Measurements from ENCODE around the gene OSMR.
A peak's percentile ranks its signal among the peaks of the same experiment; 100 is the strongest.

Gene OSMR

DNA sequence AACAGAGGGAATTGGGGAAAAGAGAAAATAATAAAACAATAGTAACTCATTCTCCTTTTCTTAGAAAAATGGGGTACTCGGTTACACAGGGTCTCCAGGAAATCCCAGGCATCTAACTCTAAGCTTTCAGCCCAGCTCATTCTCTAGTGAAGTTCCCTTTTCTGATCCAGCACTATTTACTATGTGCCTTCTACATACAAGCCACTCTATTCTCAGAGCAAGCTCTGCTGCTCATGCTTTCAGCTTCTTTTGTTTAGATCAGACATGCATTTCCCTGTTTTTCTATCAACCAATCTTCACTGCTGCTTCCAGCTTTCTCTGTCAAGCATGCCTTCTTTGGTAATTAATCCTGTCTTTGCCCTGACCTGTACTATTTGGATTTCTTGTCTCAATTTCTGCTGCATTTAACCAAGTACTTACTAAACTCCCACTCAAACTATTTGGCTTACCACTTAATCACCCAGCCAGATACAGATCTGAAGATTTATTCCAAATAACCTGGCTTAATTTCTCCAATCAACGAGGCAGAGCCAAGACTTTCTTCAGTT lies 25.3 kb downstream of the OSMR start:
- no peak for FAIRE-seq
- DNase-seq (ENCODE audit: low spot score): no peak

DNA sequence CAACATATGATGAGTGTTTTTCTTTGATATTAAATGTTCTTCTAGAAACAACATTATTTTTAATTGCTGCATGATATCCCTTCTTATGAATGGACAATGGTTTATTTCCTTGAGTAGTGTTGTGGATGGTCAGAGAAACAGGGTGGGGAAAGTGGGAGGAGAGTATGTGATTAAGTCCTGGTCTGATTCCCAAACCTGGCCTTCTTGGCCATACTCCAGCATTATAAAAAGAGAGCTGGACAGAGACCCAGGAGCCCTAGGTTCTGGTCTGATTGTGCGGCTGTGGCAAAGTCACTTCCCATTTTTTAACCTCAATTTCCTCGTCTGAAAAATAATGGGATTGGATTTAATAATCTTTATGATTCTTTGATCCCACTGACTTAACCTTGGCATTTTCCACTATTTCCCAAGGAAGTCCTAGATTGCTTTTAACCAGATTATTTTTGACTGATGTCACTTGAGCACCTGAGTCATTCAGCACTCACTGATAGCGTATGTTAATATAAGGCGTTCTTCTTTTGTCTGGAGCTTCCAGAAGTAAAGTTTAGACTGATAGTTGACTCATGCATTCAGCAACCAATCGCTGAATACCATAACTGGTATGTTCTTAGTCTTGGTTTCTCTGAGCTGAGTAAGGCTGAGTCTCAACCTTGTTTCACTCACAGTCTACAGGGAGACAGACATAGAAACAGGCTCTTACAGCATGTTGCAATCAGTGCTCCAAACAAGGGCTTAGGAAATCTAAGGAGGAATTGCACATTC lies 26.2 kb downstream of the OSMR start:
- FAIRE-seq (peak; percentile 100), DNase-seq (ENCODE audit: low spot score) (peak; percentile 100)

DNA sequence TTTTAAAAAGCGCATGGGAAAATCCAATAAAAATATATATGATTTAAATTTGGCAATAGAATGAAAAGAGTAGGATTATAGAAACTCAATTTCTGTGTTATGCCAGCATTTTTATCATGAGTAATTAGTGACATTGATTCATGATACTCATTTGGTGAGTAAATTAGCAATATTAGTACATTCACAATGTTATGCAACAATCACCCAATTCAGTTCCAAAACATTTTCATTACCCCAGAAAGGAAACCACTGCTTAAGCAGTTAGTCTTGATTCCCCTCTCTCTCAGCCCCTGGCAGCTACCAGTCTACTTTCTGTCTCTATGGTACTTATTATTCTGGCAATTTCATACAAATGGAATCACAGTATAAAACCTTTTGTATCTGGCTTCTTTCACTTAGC lies 27.0 kb downstream of the OSMR start:
- DNase-seq (ENCODE audit: low spot score) (no peak), FAIRE-seq (no peak)

DNA sequence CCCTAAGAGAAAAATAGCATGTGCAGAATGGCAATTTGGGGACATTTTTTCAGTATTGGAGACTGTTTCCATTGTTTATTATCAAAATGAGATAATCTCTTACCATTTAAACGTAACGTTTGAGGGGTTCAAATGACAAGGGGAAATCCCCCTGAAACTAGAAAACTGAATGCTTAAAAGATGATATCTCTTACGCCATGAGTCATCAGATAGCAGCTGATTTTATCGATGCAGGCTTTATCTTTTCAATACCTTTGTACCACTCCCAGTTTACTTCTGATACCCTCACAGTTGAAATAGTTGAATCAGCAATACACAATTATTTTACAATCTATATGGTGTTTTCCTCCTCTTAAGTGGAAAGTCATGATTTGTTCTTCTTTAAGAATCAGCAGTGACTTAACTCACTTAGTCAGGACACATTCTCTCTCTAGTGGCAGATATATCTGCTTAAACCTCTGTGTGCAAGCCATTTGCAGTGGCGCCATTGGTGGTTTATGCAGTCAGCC lies 29.2 kb downstream of the OSMR start:
- DNase-seq (ENCODE audit: low spot score): no peak
- no peak for FAIRE-seq

DNA sequence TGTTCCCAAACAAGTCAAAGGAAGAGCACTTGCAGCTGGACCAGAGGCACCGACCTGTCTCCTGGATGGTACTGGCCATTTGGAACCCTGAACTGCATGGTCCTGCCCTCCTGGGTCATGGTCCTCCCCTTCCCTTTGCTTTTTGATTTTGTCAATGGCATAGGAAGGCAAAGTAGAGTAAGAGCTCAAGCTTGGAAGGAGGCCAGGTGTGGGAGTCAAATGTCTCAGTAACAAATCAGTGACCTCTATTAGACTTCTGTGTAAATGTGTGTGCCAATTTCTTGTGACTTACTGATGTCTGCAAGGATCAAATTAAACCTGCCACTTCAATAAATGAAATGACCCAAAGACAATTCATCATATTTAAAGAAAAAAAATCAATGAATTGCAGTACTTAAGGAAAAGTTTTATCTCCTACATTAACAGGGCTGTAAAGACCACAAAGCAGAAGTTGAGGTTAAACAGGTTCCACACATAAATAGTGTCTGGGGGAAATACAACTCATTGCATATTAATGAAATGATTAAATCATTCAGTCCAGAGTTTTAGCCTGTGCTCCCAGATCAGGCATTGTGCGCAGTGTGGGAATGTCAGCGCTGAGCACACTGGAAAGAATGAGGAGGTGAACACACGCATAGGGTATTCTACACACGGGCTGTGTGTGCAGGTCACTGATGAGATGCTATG lies 32.7 kb downstream of the OSMR start:
- FAIRE-seq (no peak), DNase-seq (ENCODE audit: low spot score) (no peak)

DNA sequence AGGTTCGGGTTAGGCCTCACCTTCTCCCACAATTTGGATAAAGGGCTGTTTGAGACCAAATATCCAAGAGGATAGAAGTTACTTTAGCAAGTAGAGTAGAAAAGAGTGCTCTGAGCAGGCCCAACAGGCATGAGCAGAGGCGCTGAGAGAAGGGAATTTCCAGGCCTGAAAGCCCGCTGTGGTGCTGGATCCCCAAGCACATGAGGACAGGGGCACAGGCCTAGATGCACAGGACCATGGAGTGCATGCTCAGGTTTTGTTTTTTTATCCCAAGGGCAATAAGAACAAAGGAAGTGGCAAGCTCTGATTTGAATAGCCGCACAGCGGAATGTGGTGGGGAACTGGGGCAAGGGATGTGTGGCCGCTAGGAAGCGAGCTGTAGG lies 33.3 kb downstream of the OSMR start:
- no peak for FAIRE-seq

DNA sequence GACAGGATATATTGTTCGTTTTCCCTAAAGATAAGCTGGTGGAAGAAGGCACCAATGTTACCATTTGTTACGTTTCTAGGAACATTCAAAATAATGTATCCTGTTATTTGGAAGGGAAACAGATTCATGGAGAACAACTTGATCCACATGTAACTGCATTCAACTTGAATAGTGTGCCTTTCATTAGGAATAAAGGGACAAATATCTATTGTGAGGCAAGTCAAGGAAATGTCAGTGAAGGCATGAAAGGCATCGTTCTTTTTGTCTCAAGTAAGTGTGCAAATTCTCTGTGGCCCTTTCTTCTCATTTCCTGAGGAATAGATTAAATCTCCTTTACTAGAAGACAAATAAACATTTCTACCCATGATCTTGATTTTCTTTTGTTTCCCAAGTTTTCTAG lies 38.0 kb downstream of the OSMR start:
- DNase-seq (ENCODE audit: low spot score): no peak
- no peak for FAIRE-seq

More for the DNA sequence above, 33.3 kb downstream of the OSMR start:
- no peak for DNase-seq (ENCODE audit: low spot score)

DNA sequence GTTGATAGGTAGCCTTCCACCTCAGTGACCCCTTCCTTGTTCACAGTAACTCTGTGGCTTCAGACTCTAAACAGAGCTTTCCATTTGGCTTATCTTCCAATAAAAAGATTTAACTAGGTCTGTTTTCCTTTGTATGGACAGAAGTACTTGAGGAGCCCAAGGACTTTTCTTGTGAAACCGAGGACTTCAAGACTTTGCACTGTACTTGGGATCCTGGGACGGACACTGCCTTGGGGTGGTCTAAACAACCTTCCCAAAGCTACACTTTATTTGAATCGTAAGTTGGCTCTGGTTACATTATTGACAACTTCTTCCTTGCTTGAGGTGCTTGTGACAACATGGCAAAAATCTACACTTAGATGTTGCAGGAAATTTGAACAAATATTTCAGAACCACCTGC lies 39.4 kb downstream of the OSMR start:
- DNase-seq (ENCODE audit: low spot score): no peak
- FAIRE-seq: no peak

DNA sequence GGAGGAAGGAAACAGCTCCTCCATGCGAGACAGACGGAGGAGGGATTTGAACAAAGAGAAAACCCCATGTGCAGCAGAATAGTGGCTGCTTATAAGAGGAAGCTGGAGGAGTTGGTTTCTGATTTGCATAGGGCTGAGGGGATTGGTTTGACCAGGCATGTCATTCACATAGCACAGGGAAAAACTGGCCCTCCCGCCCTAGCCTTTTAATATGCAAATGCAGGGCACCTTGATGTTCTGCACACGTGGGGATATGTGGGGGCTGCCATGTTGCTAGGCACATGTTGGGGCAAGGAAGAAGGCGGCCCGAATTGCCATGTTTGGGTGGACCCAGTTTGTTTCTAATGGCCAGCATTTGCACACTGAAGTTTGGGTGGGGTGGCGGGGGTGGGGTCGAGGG lies 42.2 kb downstream of the OSMR start:
- no peak for FAIRE-seq
- DNase-seq (ENCODE audit: low spot score): no peak

DNA sequence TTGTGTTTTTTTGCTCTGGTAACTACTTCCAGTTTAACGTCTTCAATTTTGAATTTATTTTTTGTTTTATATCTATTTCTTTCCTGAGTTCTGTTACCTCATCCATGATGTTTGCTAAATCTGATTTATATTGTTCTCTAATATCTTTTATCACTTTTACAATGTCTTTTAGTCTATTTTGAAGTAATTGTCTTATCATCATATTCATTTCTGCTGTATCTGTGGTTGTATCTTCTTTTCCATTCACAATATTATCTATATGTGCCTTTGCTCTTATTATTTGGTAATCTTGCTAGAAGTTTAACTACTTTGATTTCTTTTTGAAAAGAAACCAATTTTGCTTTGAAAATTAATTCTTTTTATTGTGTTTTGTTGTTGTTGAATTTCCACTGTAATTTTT lies 43.6 kb downstream of the OSMR start:
- FAIRE-seq: no peak
- DNase-seq (ENCODE audit: low spot score): no peak

DNA sequence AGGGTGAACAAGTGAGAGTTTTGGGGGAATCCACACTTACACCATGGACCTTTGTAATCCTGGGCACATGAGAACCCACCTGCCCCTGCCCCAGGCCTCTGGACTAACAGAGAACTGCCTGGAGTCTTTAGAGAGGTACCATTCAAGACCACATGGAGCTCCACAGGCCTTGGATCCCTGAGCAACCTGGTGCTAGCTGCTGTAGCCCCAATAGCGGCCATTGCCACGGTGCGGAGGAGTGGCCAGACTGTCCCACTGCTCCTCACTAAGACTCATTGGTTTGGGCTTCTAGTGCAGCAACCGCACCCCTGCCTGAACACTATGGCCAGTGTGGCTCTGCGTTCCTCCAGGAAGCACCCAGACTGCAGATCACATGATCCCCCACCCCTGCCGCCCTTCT lies 45.8 kb downstream of the OSMR start:
- DNase-seq (ENCODE audit: low spot score) (no peak), FAIRE-seq (no peak)

DNA sequence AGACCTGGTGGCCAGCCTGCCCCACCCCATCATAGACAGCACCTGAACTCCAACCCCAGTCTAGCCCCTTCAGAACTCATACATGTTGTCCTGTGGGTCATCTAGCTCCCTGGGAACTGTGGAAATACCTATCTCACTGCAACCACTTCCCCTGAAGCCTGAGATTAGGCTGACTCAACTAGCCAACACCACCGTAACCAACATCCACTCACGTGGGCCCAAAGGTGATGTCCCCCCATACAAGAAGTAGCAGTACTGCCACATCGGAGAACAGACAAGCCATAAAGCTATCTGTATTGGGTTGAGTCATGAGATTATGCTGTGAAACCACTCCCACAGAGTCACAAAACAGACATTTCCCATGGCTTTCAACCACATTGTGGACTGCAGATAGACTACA lies 46.6 kb downstream of the OSMR start:
- no peak for FAIRE-seq

DNA sequence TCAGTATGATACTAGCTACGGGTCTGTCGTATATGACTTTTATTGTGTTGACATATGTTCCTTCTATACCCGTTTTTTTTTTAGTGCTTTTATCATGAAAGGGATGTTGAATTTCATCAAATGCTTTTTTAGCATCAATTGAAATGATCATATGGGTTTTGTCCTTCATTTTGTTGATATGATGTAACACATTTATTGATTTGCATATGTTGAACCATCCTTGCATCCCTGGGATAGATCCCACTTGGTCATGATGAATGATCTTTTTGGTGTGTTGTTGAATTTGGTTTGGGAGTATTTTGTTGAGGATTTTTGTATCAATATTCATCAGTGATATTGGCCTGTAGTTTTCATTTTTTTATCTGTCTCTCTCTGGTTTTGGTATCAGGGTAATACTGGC lies 50.9 kb downstream of the OSMR start:
- no peak for DNase-seq (ENCODE audit: low spot score)
- no peak for FAIRE-seq

More for the DNA sequence above, 46.6 kb downstream of the OSMR start:
- DNase-seq (ENCODE audit: low spot score): no peak

DNA sequence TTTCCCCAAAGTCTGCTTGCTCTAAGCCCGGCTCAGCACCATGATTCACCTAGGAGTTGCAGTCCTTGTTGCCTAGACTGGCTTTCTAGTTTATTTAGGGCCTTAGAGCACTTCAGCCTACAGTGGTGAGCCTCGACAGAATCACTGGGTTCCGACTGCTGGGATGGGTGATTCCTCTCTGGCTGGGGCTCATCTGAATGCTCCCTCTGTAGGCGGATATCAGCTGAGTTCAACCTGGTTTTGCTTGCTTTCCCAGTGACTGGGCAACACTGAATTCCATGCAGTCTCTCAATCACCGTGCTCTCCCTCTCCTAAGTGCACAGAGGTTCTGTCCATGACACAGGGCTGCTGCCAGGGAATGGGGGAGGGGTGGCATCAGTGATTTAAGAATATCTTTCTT lies 54.1 kb downstream of the OSMR start:
- DNase-seq (ENCODE audit: low spot score) (no peak), FAIRE-seq (no peak)

DNA sequence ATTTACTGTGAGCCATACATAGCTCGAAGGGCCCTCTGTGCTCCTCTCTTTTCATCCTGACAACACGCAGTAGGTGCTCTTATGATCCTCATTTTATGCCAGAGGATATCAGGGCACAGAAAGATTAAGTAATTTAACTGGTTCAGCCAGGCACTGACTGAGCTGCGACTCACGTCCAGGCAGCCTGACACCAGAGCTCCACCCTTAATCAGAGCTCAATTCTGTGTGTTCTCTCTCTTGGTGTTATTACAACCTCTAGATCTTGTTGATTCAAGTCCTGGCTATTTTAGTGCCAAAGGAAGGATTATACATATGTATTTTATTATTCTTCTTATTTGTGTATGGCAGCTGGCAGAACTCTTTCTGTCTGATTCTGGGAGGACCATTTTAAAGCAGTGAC lies 59.7 kb downstream of the OSMR start:
- FAIRE-seq (no peak), DNase-seq (ENCODE audit: low spot score) (no peak)

DNA sequence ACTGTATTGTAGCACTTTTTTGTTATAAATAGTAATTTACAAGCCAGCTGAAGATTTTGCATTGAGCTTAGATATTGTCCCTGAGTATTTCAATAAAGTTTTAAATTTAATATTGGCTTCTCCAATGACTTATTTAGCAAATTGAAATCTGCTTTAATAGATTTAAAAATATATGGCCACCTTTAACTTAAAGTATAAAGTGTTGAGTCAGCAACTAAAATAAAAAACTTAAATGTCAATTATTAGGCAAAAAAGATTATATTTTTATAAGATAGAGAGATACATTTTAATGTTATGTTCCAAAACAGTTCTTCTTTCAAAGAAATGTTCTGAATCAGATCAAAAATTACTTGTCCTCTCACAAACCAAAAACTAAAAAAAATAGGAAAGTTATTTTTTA lies 60.7 kb downstream of the OSMR start:
- FAIRE-seq: peak; percentile 68
- DNase-seq (ENCODE audit: low spot score): no peak

DNA sequence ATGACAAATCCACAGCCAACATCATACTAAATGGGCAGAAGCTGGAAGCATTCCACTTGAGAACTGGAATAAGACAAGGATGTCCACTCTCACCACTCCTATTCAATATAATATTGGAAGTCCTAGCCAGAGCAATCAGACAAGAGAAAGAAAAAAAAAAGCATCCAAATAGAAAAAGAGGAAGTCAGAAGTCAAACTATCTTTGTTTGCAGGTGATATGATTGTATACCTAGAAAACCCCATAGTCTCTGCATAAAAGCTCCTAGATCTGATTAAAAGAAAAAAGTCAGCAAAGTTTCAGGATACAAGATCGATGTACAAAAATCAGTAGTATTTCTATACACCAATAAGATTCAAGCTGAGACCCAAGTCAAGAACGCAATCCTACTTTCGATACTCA lies 66.1 kb downstream of the OSMR start:
- no peak for DNase-seq (ENCODE audit: low spot score)
- FAIRE-seq: no peak

DNA sequence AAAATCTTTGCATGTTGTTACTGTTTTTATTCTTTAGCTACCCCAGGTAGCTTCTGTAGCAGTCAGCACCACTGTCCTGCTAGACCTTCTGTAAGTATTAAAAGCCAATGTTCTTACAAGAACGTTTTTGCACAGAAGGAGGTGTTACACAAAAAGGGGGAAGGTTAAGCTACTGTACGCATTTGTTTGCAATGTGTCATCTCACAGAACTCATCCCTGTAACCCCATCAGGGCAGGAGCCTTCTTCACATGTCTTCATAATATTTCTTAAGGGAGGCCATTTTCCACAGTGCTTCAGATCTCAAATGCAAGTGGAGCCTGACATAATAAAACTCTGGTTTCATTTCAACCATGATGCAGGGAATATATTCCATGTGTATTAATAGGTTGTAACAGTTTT lies 67.9 kb downstream of the OSMR start:
- FAIRE-seq: no peak
- DNase-seq (ENCODE audit: low spot score): no peak

DNA sequence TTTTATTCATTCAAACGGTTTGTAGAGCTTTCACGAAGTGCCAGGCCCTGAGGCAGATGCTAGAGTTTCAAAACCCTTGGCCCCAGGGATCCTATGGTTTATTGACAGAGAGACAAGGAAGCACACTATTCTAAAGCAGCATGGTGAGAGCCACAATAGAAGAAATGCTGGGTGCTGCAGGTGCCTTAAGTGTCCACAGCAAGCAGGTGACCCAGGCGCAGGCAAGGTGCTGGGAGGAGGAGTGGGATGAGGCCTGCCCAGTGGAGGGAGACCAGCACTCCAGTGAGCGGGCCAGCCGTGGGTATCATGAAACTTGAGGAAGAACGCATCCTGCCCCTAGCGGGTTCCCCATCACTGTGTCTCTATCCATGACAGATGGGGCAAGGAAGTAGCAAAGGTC lies 71.0 kb downstream of the OSMR start:
- FAIRE-seq (no peak), DNase-seq (ENCODE audit: low spot score) (no peak)

DNA sequence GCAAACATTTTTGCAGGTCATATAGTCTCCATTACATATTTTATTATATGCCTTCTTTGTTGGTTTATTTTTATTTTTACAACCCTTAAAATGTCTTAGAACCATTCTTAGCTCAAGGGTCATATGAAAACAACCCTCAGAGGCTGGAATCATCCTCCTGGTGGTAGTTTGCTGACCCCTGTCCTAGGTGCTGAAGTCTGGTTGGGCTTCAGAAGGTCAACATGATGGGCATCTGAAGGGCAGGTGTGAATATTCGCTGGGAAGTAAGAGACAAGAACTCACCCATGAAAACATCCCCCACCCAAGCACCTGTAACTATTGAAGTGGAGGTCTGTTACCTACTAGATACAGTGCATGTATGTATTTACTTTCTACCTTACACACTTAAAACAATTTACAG lies 75.4 kb downstream of the OSMR start:
- FAIRE-seq: no peak
- no peak for DNase-seq (ENCODE audit: low spot score)

DNA sequence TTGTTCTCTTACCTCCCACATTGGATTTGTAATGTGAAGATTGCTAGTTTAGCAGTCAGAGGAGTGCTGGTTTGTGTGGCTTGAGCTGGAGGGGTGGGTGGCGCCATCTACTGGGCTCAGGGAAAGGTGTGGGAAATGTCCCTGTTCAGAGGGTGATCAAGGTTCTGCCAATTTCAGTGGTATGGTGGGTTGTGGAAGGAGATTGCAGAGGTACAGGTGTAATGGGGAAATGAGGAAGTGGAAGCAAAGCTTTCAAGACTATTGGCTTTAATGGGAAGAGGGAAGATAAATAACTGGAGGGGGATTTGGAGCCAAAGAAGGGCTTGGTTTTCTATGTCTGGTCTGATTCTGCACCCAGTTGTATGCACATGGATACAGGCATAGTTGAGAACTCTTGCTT lies 76.4 kb downstream of the OSMR start:
- peak; percentile 42 for DNase-seq (ENCODE audit: low spot score)
- FAIRE-seq: peak; percentile 61

DNA sequence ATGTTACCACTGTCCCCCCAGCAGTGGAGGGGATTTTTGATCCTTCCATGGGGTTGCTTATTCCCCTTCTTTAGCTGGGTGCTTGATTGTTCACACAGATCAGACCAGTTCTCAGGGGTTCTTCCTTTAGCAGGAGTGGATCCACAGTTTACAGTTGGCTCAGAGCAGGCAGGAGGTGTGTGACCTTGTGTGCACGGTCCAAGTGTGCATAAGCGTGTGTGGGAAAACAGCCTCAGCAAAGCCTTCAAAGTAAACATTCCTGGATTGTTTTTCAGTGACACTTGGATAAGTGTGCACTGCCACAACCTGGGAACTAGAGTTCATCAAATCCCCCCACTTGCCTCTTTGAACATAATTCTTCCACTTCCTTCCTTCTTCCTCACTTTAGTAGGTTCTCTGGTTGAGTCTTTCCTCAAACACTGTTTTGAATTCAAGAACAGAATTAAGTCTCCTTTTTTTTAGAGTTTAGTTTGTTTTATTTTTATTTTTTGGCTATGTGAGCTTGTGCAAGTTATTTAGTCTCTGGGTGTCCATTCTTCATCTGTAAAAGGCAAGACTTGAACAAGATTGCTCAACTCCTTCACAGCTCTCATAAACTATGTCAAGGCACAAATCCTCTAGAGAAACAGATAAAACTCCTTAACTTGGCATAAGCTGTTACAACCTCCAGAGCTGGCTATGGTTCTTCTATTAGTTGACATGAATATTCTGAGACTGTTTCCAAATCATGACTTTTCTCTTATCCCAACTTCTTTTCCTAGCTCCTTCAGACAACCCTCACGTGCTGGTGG lies 78.0 kb downstream of the OSMR start:
- FAIRE-seq (no peak), DNase-seq (ENCODE audit: low spot score) (no peak)

Data from RCC 7860 (cell line).